ENCODE measurements around the gene LHX4.

The LHX4 gene

DNA sequence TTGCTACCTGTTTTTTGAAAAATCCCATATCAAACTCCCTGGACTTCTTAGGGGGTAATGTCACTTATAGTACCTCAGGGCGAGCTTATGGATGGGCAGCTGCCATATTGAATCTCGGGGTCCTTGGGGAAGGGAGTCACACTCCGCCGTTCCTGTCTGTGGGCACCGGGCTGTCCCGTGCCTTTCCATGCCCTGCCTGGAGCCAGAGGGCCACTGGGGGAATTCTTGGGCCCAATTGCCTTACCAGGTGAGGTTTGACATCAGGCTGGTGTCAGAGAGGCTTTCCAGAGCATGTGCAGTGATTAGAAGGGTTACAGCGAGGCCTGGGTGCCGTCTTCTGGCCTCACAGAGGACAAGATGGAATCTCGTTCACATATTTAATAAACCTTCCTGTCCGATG is 46.6 kb upstream of the LHX4 start:
- Histone ChIP-seq H2AK5ac (ENCODE audit: low read length) (no peak overlapping the region), H4K12ac (ENCODE audit: low read depth, low read length) (no peak overlapping the region), H4K91ac (ENCODE audit: low read depth, low read length) (no peak overlapping the region), H2BK5ac (ENCODE audit: low read depth, low read length, poor library complexity) (no peak overlapping the region), H3K9me3 (ENCODE audit: insufficient read depth, low read depth, low read length) (peaks cover 2% of the 10 kb centered on the region), H2AFZ (ENCODE audit: insufficient read depth, low read length, poor library complexity) (no peak overlapping the region), H2BK12ac (ENCODE audit: low read length) (no peak overlapping the region), H3K79me2 (ENCODE audit: control insufficient read depth, insufficient read depth, low read length, poor library complexity) (no peaks in the 10 kb centered on the region), H3K4ac (ENCODE audit: low read depth, low read length) (no peak overlapping the region), H3K79me1 (ENCODE audit: low read length) (no peaks in the 10 kb centered on the region), H3K14ac (ENCODE audit: low read length) (no peak overlapping the region), H3K27ac (ENCODE audit: low read depth, low read length) (no peak overlapping the region), H3K23ac (ENCODE audit: low read length) (no peak overlapping the region), H2BK120ac (ENCODE audit: insufficient read depth, low read length, poor library complexity) (no peak overlapping the region), H4K8ac (ENCODE audit: low read depth, low read length) (no peak overlapping the region), H3K9ac (ENCODE audit: low read length) (no peak overlapping the region), H3K18ac (ENCODE audit: low read length) (no peak overlapping the region), H3K4me1 (ENCODE audit: control insufficient read depth in 1 of 2, insufficient read depth in 2 of 2, low read length in 2 of 2) (peaks cover 0 to 5% of the 10 kb centered on the region in 2 experiments), H3K36me3 (ENCODE audit: control insufficient read depth in 1 of 2, insufficient read depth in 2 of 2, low read length in 2 of 2) (peaks cover 22 to 39% of the 10 kb centered on the region in 2 experiments), H3K4me2 (ENCODE audit: low read length) (no peak overlapping the region), H3K27me3 (ENCODE audit: insufficient read depth, low read length) (no peaks in the 10 kb centered on the region), H3K4me3 (ENCODE audit: low read depth, low read length) (no peak overlapping the region)
- WGBS (ENCODE audit: extremely low coverage, insufficient coverage, insufficient read length) = no CpG with 5 or more reads among the region's 10 CpGs
- no peak for DNase-seq

DNA sequence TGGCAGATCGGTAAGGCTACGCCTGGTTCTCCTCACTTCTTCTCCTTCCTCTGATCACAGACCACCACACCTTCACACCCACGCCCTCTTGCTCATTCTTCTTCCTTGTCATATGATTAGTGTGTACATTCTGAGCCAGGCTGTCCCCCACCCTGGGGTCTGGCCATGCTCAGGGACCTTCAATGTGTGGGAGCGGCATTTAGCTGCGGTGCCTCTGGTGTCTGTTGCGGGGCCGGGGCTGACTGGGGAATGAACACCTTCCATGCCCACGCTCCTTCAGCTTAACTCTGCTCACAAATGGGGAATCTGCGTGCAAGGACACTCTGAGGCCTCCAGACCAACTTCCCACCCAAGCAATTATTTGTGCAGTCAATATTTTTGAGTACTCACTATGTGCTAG is 46.0 kb upstream of the LHX4 start:
- Histone ChIP-seq H2BK120ac (ENCODE audit: insufficient read depth, low read length, poor library complexity) (no peak overlapping the region), H4K12ac (ENCODE audit: low read depth, low read length) (no peak overlapping the region), H4K8ac (ENCODE audit: low read depth, low read length) (no peak overlapping the region), H3K79me1 (ENCODE audit: low read length) (no peaks in the 10 kb centered on the region), H2AFZ (ENCODE audit: insufficient read depth, low read length, poor library complexity) (no peak overlapping the region), H3K23ac (ENCODE audit: low read length) (no peak overlapping the region), H3K27ac (ENCODE audit: low read depth, low read length) (no peak overlapping the region), H2AK5ac (ENCODE audit: low read length) (no peak overlapping the region), H4K91ac (ENCODE audit: low read depth, low read length) (no peak overlapping the region), H3K79me2 (ENCODE audit: control insufficient read depth, insufficient read depth, low read length, poor library complexity) (no peaks in the 10 kb centered on the region), H3K4me1 (ENCODE audit: control insufficient read depth in 1 of 2, insufficient read depth in 2 of 2, low read length in 2 of 2) (peaks cover 0 to 5% of the 10 kb centered on the region in 2 experiments), H3K4me2 (ENCODE audit: low read length) (no peak overlapping the region), H3K27me3 (ENCODE audit: insufficient read depth, low read length) (no peaks in the 10 kb centered on the region), H3K14ac (ENCODE audit: low read length) (no peak overlapping the region), H3K9ac (ENCODE audit: low read length) (no peak overlapping the region), H2BK12ac (ENCODE audit: low read length) (no peak overlapping the region), H2BK5ac (ENCODE audit: low read depth, low read length, poor library complexity) (no peak overlapping the region), H3K9me3 (ENCODE audit: insufficient read depth, low read depth, low read length) (no peaks in the 10 kb centered on the region), H3K18ac (ENCODE audit: low read length) (no peak overlapping the region), H3K4me3 (ENCODE audit: low read depth, low read length) (no peak overlapping the region), H3K4ac (ENCODE audit: low read depth, low read length) (no peak overlapping the region), H3K36me3 (ENCODE audit: control insufficient read depth in 1 of 2, insufficient read depth in 2 of 2, low read length in 2 of 2) (peaks cover 24 to 38% of the 10 kb centered on the region in 2 experiments)
- DNase-seq = no peak
- no CpG with 5 or more reads among the region's 9 CpGs for WGBS (ENCODE audit: extremely low coverage, insufficient coverage, insufficient read length)

DNA sequence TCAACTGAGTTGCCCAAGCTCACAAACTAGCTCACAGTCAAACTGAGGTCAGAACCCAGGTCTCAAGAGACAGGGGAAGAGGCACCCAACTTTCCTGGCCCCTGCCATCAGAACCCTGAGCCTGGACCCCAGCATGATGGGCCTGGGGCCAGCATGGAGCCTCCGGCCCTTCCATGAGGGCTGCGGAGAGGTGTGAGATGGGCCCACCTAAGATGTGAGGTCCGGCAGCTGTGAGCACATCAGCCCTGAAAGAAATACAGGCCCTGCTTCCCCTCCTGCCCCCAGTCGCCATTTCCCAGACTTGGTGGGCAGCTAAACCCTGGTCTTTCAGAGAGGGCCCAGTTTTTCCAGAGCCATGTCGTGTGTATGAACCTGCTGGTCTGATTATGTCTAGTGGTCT is 44.8 kb upstream of the LHX4 start:
- Histone ChIP-seq H3K23ac (ENCODE audit: low read length) (no peak overlapping the region), H3K27ac (ENCODE audit: low read depth, low read length) (no peak overlapping the region), H3K4me3 (ENCODE audit: low read depth, low read length) (no peak overlapping the region), H3K14ac (ENCODE audit: low read length) (no peak overlapping the region), H2BK120ac (ENCODE audit: insufficient read depth, low read length, poor library complexity) (no peak overlapping the region), H4K12ac (ENCODE audit: low read depth, low read length) (no peak overlapping the region), H3K4ac (ENCODE audit: low read depth, low read length) (no peak overlapping the region), H3K79me1 (ENCODE audit: low read length) (no peaks in the 10 kb centered on the region), H3K9ac (ENCODE audit: low read length) (no peak overlapping the region), H2BK5ac (ENCODE audit: low read depth, low read length, poor library complexity) (no peak overlapping the region), H2AK5ac (ENCODE audit: low read length) (no peak overlapping the region), H4K8ac (ENCODE audit: low read depth, low read length) (no peak overlapping the region), H3K4me2 (ENCODE audit: low read length) (no peak overlapping the region), H4K91ac (ENCODE audit: low read depth, low read length) (no peak overlapping the region), H2AFZ (ENCODE audit: insufficient read depth, low read length, poor library complexity) (no peak overlapping the region), H2BK12ac (ENCODE audit: low read length) (no peak overlapping the region), H3K79me2 (ENCODE audit: control insufficient read depth, insufficient read depth, low read length, poor library complexity) (no peaks in the 10 kb centered on the region), H3K9me3 (ENCODE audit: insufficient read depth, low read depth, low read length) (no peaks in the 10 kb centered on the region), H3K18ac (ENCODE audit: low read length) (no peak overlapping the region), H3K36me3 (ENCODE audit: control insufficient read depth in 1 of 2, insufficient read depth in 2 of 2, low read length in 2 of 2) (peaks cover 30 to 34% of the 10 kb centered on the region in 2 experiments), H3K4me1 (ENCODE audit: control insufficient read depth in 1 of 2, insufficient read depth in 2 of 2, low read length in 2 of 2) (peaks cover 0 to 5% of the 10 kb centered on the region in 2 experiments), H3K27me3 (ENCODE audit: insufficient read depth, low read length) (no peaks in the 10 kb centered on the region)
- WGBS (ENCODE audit: extremely low coverage, insufficient coverage, insufficient read length) = no CpG with 5 or more reads among the region's 5 CpGs
- DNase-seq = no peak

DNA sequence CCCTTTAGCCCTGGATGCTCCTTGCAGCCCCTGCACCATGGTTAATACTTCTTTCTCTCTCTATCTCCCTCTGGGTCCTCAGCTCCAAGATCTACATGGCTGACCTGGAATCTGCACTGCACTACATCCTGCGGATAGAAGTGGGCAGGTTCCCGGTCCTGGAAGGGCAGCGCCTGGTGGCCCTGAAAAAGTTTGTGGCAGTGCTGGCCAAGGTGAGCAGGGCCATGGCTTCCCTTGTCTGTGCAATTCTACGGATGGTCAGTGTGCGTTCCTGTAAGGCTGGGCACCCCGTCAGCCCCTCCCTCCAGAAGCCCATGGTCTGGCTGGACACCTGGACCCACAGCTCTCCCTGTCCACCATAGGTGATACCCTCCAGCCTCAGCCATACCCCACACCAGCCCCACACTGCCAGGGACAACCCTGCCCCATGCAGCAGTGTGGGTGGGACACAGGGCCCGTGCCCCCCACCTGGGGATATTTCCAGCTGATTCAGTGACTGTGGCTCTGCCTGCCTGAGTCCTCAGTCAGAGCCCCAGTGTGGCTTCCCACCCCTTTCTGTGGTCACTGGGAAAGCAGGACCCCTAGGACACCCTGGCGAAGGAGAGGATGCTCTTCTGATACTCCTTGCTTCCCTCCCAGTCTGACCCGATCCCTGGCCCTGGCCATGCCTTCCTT is 44.0 kb upstream of the LHX4 start:
- no CpG with 5 or more reads among the region's 9 CpGs for WGBS (ENCODE audit: extremely low coverage, insufficient coverage, insufficient read length)
- Histone ChIP-seq H3K9ac (ENCODE audit: low read length) (no peak overlapping the region), H3K18ac (ENCODE audit: low read length) (no peak overlapping the region), H3K14ac (ENCODE audit: low read length) (no peak overlapping the region), H3K23ac (ENCODE audit: low read length) (no peak overlapping the region), H3K27me3 (ENCODE audit: insufficient read depth, low read length) (no peaks in the 10 kb centered on the region), H2BK12ac (ENCODE audit: low read length) (no peak overlapping the region), H4K8ac (ENCODE audit: low read depth, low read length) (no peak overlapping the region), H4K12ac (ENCODE audit: low read depth, low read length) (no peak overlapping the region), H3K79me2 (ENCODE audit: control insufficient read depth, insufficient read depth, low read length, poor library complexity) (no peaks in the 10 kb centered on the region), H4K91ac (ENCODE audit: low read depth, low read length) (no peak overlapping the region), H3K4ac (ENCODE audit: low read depth, low read length) (no peak overlapping the region), H3K4me2 (ENCODE audit: low read length) (no peak overlapping the region), H2BK5ac (ENCODE audit: low read depth, low read length, poor library complexity) (no peak overlapping the region), H3K36me3 (ENCODE audit: control insufficient read depth in 1 of 2, insufficient read depth in 2 of 2, low read length in 2 of 2) (peaks cover 33 to 37% of the 10 kb centered on the region in 2 experiments), H3K4me1 (ENCODE audit: control insufficient read depth in 1 of 2, insufficient read depth in 2 of 2, low read length in 2 of 2) (peaks cover 0 to 5% of the 10 kb centered on the region in 2 experiments), H2AK5ac (ENCODE audit: low read length) (no peak overlapping the region), H2AFZ (ENCODE audit: insufficient read depth, low read length, poor library complexity) (no peak overlapping the region), H3K4me3 (ENCODE audit: low read depth, low read length) (no peak overlapping the region), H3K9me3 (ENCODE audit: insufficient read depth, low read depth, low read length) (no peaks in the 10 kb centered on the region), H2BK120ac (ENCODE audit: insufficient read depth, low read length, poor library complexity) (no peak overlapping the region), H3K27ac (ENCODE audit: low read depth, low read length) (no peak overlapping the region), H3K79me1 (ENCODE audit: low read length) (no peaks in the 10 kb centered on the region)
- DNase-seq = no peak
